Fibroblast of lung (primary cell): Measurements from ENCODE around the gene CTDP1. TPM values are rescaled to one million over a fixed set of nuclear protein-coding genes. Genes with fewer than 3 reads are reported as not detected.

Source experiments
- DNase-seq, 2 donors: peaks; one replicate each; pipeline versions ENCODE4 v3.0.0 to v3.0.0-alpha.2; 2010; ENCODE audit warnings: low read depth in 2 of 2
- H2AFZ ChIP-seq: 2 replicates; pipeline ENCODE4 v1.5.1; 2012; ENCODE audit warnings: low read length, control low read depth, inconsistent platforms
- H3K27ac ChIP-seq: 2 replicates; pipeline ENCODE4 v1.5.1; 2011; ENCODE audit warnings: low read length, control low read depth; ENCODE audit not compliant: insufficient read depth
- H3K27me3 ChIP-seq: 2 replicates; pipeline ENCODE4 v1.5.1; 2011; ENCODE audit warnings: mild to moderate bottlenecking, low read length; ENCODE audit not compliant: control insufficient read depth, insufficient read depth
- H3K36me3 ChIP-seq: 2 replicates; pipeline ENCODE4 v1.5.1; 2011; ENCODE audit warnings: low read length; ENCODE audit not compliant: control insufficient read depth, insufficient read depth
- H3K4me1 ChIP-seq: 2 replicates; pipeline ENCODE4 v1.5.1; 2011; ENCODE audit warnings: low read length; ENCODE audit not compliant: control insufficient read depth, insufficient read depth; ENCODE audit errors: extremely low read depth
- H3K4me2 ChIP-seq: 2 replicates; pipeline ENCODE4 v1.5.1; 2011; ENCODE audit warnings: low read length, control low read depth; ENCODE audit not compliant: insufficient read depth; ENCODE audit errors: extremely low read depth
- H3K4me3 ChIP-seq, 4 experiments: fragments of 200-600 bp in 1 of 4; sonication (generic) in 1 of 4; replicated peaks in 1 of 4; 2 replicates each; pipeline ENCODE4 v1.5.1; 2011 to 2016; ENCODE audit warnings: low read length in 4 of 4, low read depth in 3 of 4, mild to moderate bottlenecking in 3 of 4, control low read depth in 2 of 4, inconsistent platforms in 1 of 4, mixed read lengths in 1 of 4; ENCODE audit not compliant: insufficient read depth in 1 of 4; ENCODE audit errors: control extremely low read depth in 1 of 4
- H3K79me2 ChIP-seq: 2 replicates; pipeline ENCODE4 v1.5.1; 2012; ENCODE audit warnings: mild to moderate bottlenecking, low read length, inconsistent platforms; ENCODE audit not compliant: control insufficient read depth, insufficient read depth
- H3K9ac ChIP-seq: 2 replicates; pipeline ENCODE4 v1.5.1; 2011; ENCODE audit warnings: mild to moderate bottlenecking, low read length, control low read depth; ENCODE audit not compliant: insufficient read depth
- H3K9me3 ChIP-seq: 2 replicates; pipeline ENCODE4 v1.5.1; 2012; ENCODE audit warnings: low read depth, low read length; ENCODE audit not compliant: control insufficient read depth, insufficient read depth
- H4K20me1 ChIP-seq: 2 replicates; pipeline ENCODE4 v1.5.1; 2011; ENCODE audit warnings: low read length; ENCODE audit not compliant: control insufficient read depth, insufficient read depth; ENCODE audit errors: extremely low read depth
- EZH2 ChIP-seq: IDR thresholded peaks from 2 replicates; pipeline ENCODE4 v1.5.1; 2012; ENCODE audit warnings: low read length, control low read depth, mild to moderate bottlenecking; ENCODE audit errors: missing control alignments
- polyA plus RNA-seq, 2 donors: library from polyadenylated mRNA; depleted of rRNA in 1 of 2; stranded (reverse) in 1 of 2; unstranded in 1 of 2; fragments of >200 nt; gene quantifications; 2 replicates each; pipeline ENCODE4 v1.2.1, GENCODE V29; 2011 to 2012; ENCODE audit warnings: missing spikeins in 1 of 2
- total RNA-seq: library from RNA; depleted of rRNA; stranded (reverse); fragments of >200 nt; gene quantifications from 2 replicates; pipeline ENCODE4 v1.2.1, GENCODE V29; 2014
- TF ChIP-seq, protein P1 (sequence below), 2 donors: IDR thresholded peaks in 1 of 2; conservative IDR thresholded peaks in 1 of 2; 1 replicate in 1 of 2; 2 replicates in 1 of 2; pipeline ENCODE4 v1.5.1; 2011 to 2012; ENCODE audit warnings: low read length in 2 of 2, control low read depth in 1 of 2, inconsistent platforms in 1 of 2, low read depth in 1 of 2, mild to moderate bottlenecking in 1 of 2

The CTDP1 gene
- total and polyA plus RNA-seq, 2 donors (not counting 1 experiment from before 2014, with no cell fraction given) = 6.4 to 24.8 TPM

DNA sequence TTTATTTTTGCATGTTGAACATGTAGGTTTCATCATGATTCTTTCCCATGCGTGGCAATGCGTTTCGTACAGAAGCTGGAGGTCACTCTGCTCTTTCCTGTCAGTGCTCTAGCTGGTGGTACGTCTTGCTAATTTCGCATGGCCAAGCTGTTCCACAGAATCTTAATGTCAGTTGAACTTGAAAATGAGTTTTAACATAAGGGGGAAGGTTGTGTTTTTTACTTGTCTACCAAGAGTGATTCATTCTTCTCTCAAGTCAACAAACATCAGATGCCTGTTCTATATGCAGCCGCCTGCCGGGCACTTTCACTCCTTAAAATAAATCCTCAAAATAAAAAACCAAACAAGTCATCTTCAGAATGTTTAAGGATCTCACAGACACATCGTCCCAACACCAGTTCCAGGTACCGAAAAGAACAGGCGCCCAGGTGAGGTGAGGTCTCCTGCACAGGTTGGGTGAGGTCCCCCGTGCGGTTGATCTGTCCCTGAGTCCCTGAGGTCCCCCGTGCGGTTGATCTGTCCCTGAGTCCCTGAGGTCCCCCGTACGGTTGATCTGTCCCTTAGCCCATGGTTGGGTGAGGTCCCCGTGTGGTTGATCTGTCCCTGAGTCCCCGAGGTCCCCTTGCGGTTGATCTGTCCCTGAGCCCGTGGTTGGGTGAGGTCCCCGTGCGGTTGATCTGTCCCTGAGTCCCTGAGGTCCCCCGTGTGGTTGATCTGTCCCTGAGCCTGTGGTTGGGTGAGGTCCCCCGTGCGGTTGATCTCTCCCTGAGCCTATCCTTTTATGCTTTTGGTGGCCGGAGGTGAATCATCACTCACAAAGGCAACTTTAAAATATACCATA is 61.1 kb downstream of the CTDP1 start:
- Histone ChIP-seq H3K4me2 (no peak overlapping the region), H3K27me3 (no peaks in the 10 kb centered on the region), H4K20me1 (no peaks in the 10 kb centered on the region), H3K79me2 (no peaks in the 10 kb centered on the region), H3K4me1 (no peaks in the 10 kb centered on the region), H3K27ac (no peak overlapping the region), H3K4me3 (no peak overlapping the region), H3K36me3 (peaks cover 14% of the 10 kb centered on the region), H3K9ac (no peak overlapping the region), H3K9me3 (no peaks in the 10 kb centered on the region), H2AFZ (no peak overlapping the region)
- TF ChIP-seq EZH2 = no peak
- TF ChIP-seq, protein P1, sequence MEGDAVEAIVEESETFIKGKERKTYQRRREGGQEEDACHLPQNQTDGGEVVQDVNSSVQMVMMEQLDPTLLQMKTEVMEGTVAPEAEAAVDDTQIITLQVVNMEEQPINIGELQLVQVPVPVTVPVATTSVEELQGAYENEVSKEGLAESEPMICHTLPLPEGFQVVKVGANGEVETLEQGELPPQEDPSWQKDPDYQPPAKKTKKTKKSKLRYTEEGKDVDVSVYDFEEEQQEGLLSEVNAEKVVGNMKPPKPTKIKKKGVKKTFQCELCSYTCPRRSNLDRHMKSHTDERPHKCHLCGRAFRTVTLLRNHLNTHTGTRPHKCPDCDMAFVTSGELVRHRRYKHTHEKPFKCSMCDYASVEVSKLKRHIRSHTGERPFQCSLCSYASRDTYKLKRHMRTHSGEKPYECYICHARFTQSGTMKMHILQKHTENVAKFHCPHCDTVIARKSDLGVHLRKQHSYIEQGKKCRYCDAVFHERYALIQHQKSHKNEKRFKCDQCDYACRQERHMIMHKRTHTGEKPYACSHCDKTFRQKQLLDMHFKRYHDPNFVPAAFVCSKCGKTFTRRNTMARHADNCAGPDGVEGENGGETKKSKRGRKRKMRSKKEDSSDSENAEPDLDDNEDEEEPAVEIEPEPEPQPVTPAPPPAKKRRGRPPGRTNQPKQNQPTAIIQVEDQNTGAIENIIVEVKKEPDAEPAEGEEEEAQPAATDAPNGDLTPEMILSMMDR (conservative IDR thresholded peaks at IDR 0.05 in 1 of 2, IDR thresholded peaks at IDR 0.05 in 1 of 2; ENCODE audit: low read depth in 1 of 2, low read length in 2 of 2) = no peak
- DNase-seq = no peak

DNA sequence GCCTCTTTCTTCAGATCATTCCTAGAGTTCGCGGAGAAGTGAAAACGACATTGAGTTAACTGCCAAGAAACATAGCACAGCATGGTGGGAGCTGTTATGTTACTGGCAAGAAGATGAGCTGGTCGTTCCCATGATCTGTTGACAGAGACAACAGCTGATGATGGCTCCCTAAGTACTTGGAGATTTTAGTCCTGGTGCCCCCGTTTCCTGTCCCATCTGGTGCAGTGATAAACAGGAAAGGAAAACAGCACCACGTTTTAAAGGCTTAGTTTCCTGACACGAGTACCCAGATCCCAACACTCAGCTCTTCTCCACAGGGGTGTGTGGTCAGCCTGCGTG is 61.7 kb downstream of the CTDP1 start:
- TF ChIP-seq EZH2 = no peak
- TF ChIP-seq, protein P1 (conservative IDR thresholded peaks at IDR 0.05 in 1 of 2, IDR thresholded peaks at IDR 0.05 in 1 of 2; ENCODE audit: low read depth in 1 of 2, low read length in 2 of 2) = no peak
- Histone ChIP-seq H3K27me3 (no peaks in the 10 kb centered on the region), H3K4me3 (no peak overlapping the region), H3K4me1 (no peaks in the 10 kb centered on the region), H3K79me2 (no peaks in the 10 kb centered on the region), H3K9ac (no peak overlapping the region), H3K9me3 (no peaks in the 10 kb centered on the region), H3K36me3 (peaks cover 12% of the 10 kb centered on the region), H3K4me2 (no peak overlapping the region), H2AFZ (no peak overlapping the region), H3K27ac (no peak overlapping the region), H4K20me1 (no peaks in the 10 kb centered on the region)
- DNase-seq = no peak

DNA sequence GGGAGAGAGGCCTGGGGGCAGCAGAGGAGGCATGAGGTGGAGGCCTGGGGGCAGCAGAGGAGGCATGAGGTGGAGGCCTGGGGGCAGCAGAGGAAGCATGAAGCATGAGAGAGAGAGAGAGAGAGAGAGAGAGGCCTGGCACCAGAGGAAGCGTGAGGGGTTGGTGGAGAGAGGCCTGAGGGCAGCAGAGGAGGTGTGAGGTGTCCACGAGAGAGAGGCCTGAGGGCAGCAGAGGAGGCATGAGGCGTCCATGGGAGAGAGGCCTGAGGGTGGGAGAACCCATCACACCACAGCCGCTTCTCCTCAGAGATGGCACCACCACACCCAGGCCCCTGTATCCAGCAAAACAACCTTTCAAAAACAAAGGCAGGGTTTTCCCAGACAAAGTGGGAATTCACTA is 62.5 kb downstream of the CTDP1 start:
- Histone ChIP-seq H3K27me3 (no peaks in the 10 kb centered on the region), H3K27ac (no peak overlapping the region), H3K9ac (no peak overlapping the region), H3K4me3 (no peak overlapping the region), H3K79me2 (no peaks in the 10 kb centered on the region), H3K4me1 (no peaks in the 10 kb centered on the region), H3K9me3 (no peaks in the 10 kb centered on the region), H2AFZ (no peak overlapping the region), H3K36me3 (peaks cover 6% of the 10 kb centered on the region), H4K20me1 (no peaks in the 10 kb centered on the region), H3K4me2 (no peak overlapping the region)
- DNase-seq = no peak
- TF ChIP-seq, protein P1 (conservative IDR thresholded peaks at IDR 0.05 in 1 of 2, IDR thresholded peaks at IDR 0.05 in 1 of 2; ENCODE audit: low read depth in 1 of 2, low read length in 2 of 2) = no peak
- no peak for TF ChIP-seq EZH2
